Activated gamma-delta T cell treated with anti-CD3 and anti-CD28 coated beads, Interleukin-2, amount 50 U/mL, for 16 hours (primary cell): ENCODE measurements around the gene AMOTL1.
"Not testable (repeated sequence)": the region's sequence is repeated elsewhere in the genome, so short reads cannot be mapped to it uniquely, and the experiment has no call there.

Experiments
- DNase-seq: peaks from one replicate; pipeline ENCODE4 v3.0.0-alpha.2; 2020; ENCODE audit warnings: low read depth

AMOTL1 gene

DNA sequence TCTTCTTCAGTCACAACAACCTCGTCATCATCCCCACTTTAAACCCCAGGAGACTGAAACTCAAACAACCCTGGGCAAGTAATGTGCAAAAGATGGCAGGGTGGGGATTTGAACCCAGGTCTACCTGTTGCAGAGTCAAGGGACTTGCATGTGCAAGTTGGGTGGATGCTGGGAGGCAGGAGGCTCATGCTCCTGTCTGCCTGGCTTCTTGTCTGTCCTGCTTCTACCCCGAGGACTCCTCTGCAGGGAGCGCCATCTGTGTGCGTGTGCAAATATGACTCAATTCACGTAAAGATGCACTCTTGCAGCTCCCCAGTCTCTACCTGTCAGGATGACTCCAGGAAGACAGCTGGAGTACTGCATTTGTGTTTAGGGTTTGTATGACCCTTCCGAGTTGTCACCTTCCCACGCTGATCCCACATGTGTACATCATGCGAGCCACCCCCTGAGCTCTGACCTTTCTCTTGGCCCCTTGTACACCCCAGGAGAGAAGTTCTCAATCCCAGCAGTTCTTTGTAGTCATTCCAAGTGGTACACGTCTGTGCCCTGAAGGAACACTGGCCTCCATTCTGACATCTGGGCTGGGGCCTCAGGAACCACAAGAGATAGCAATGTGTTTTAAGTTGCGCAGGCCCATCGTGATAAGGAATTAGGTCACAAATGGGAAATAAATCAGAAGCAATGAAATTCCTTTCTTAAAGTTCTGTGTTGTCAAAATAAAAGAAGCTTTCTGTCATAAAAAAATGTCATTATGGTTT is 109.5 kb downstream of the AMOTL1 start:
- no peak for DNase-seq

GRCh38 chr11:94879006-94879405 is 110.8 kb downstream of the AMOTL1 start:
- DNase-seq = no peak

GRCh38 chr11:94880216-94880615 is 112.1 kb downstream of the AMOTL1 start:
- no peak for DNase-seq

GRCh38 chr11:94882931-94883330 is 114.8 kb downstream of the AMOTL1 start:
- DNase-seq = no peak

DNA sequence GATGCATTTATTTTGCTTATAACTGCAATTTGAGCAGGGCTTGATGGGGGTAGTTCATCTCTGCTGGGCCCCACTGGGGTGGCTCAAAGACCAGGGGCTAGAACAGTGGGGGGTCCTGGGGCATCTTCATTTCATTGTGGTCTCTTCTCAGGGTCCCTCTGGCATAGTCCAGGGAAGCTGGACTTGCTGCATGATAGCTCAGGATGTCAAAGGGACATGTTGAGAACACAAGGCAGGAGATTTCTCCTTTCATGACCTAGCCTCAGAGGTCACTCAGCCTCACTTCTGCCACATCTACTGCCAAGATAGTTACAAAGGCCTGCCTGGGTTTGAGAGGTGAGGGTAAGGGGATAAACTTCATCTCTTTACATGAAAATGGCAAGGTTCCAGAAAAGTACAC is 115.7 kb downstream of the AMOTL1 start:
- DNase-seq = no peak

- DNase-seq = no peak
Measured at GRCh38 chr11:94884376-94884775, 116.2 kb downstream of the AMOTL1 start.

GRCh38 chr11:94885133-94885532 is 117.0 kb downstream of the AMOTL1 start:
- DNase-seq = no peak

DNA sequence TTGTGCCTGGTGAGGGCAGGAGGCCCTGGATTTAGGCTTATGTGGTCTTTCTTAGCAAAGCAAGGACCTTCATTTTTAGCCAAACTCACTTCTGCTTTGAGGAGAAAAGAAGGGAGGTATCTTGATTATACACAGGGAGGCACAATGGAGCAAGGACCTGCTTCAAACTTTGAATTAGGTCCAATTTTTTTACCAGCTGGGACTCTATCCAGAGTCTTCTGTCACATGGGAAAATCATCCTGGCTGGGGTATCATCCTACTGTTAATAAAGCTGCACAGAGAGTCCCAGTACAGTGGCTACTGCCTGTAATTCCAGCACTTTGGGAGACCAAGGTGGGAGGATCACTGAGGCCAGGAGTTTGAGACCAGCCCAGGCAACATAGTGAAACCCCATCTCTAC is 117.4 kb downstream of the AMOTL1 start:
- no peak for DNase-seq

GRCh38 chr11:94888204-94888603 is 120.0 kb downstream of the AMOTL1 start:
- no peak for DNase-seq

GRCh38 chr11:94895451-94895850 is 127.3 kb downstream of the AMOTL1 start:
- DNase-seq = no peak

- DNase-seq = no peak
Measured at GRCh38 chr11:94895971-94896370, 127.8 kb downstream of the AMOTL1 start.

DNA sequence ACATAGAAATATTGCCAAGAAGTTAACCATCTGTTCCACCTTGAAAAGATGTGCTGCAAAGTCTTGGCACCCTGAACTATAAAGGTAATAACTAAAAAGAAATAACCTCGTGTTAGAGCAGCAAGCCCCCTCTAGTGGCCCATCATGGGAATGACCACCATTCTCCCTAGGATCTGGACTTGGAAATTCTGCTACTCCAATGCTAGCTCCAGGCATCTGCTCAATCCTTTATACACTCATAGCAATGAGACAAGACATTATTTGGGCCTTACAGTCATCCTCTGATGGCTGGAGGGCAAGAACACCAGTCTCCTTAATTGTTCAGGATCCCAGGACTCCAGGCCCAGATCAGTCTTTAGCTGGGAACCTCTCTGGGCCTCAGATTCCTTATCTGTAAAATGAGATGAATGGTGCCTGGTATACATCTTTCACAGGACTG is 129.2 kb downstream of the AMOTL1 start:
- no peak for DNase-seq

- DNase-seq = no peak
Measured at GRCh38 chr11:94907226-94907625, 139.1 kb downstream of the AMOTL1 start.

GRCh38 chr11:94909371-94909820 is 141.2 kb downstream of the AMOTL1 start:
- no peak for DNase-seq

- no peak for DNase-seq
Measured at GRCh38 chr11:94910270-94910669, 142.1 kb downstream of the AMOTL1 start.

DNA sequence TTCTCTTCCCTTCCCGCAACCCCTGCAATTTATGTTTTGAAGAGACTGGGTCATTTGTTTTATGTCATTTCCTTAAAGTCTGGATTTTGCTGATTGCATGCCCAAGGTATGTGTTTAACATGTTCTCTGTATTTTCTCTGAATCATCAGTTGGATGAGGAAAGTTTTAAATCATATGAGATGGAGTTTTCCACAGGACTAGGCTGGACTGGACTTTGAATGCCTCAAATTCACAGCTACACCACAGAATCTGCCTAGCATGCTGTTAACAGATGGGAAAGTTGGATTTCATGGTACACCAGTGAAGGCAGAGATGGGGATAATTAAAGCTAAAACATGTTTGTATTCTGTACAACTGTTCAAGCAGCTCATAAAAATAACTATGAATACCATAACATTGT is 142.6 kb downstream of the AMOTL1 start:
- no peak for DNase-seq

DNA sequence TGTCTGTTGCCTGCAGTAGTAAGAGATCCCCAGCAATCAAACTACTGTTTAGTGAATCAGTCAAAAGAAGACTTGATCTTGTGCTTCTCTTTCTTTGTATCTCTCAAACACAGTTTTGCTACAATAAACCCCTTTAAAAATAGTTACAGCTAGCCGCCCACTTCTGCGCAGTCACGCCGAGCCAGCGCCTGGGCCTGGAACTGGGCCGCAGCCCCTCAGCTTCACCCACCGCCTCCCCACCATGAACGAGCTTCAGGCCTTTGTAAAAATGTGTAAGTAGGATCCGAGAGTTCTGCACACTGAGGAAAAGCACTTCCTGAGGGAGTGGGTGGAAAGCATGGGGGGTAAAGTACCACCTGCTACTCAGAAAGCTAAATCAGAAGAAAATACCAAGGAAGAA is 144.7 kb downstream of the AMOTL1 start:
- no peak for DNase-seq

DNA sequence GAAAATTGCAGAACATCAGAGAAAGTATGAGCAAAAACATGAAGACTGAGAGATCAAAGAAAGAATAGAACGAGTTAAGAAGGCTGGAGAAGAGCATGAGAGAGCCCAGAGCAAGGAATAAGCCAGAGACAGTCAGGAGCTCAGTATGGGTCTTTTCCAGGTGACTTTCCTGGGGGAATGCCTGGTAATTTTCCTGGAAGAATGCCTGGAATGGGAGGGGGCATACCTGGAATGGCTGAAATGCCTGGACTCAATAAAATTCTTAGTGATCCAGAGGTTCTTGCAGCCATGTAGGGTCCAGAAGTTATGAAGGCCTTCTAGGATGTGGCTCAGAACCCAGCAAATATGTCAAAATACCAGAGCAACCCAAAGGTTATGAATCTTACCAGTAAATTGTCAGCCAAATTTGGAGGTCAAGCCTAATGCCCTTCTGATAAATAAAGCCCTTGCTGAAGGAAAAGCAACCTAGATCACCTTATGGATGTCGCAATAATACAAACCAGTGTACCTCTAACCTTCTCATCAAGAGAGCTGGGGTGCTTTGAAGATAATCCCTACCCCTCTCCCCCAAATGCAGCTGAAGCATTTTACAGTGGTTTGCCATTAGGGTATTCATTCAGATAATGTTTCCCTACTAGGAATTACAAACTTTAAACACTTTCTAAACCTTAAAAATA is 145.7 kb downstream of the AMOTL1 start:
- DNase-seq = not testable (repeated sequence)

GRCh38 chr11:94920311-94920710 is 152.2 kb downstream of the AMOTL1 start:
- no peak for DNase-seq

GRCh38 chr11:94922321-94923003 is 154.3 kb downstream of the AMOTL1 start:
- no peak for DNase-seq

- no peak for DNase-seq
Measured at GRCh38 chr11:94923004-94923334, 154.8 kb downstream of the AMOTL1 start.

DNA sequence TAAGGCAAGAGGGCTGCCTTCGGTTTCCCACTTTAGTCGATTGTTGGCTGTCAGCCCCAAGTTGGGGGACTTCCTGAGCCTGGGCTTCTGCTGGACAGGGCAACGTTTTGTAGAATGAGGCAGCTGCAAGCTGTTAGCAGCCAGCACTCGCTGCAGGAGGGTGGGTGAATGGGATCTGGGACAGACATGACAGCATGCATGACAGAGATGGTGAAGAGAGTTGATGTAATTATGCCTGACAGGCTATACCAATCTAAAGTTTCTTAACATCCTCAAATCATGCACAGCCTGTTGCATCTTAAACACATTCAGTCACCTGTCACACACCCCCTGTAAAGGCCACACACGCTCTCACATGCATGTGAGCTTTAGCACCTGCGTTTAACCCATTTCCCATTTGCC is 156.0 kb downstream of the AMOTL1 start:
- DNase-seq = no peak

DNA sequence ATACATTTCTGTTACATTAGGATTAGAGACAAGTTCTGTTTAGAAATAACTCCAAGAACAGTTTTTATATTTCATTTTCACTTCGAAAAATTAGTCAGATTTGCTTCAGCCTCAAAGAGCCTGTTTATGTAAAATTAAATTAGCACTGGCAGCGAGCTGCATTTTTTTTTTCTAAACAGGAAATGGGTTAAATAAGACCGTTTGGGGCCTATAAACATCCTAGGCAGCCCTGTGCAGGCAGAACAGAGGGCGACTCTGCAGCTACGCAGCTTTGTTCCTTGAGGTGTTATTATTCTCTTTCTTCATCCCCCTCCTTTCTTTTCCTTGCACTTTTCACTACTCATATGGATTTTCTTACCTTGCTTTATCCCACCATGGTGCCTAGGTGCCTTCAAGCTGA is 156.5 kb downstream of the AMOTL1 start:
- no peak for DNase-seq
